ENCODE results near the gene TICAM1. TPM values are rescaled to one million over a fixed set of nuclear protein-coding genes. Genes with fewer than 3 reads are reported as not detected.
A peak's percentile ranks its signal among the peaks of the same experiment; 100 is the strongest.

The TICAM1 gene
- total RNA-seq, 1 donor from 2014 or later: 39.4 TPM

- Mint-ChIP-seq H3K36me3 (ENCODE audit: low read depth) (peaks cover 2% of the 10 kb centered on the region), H3K4me1 (peaks cover 6% of the 10 kb centered on the region), H3K27ac (no peak overlapping the region), H3K4me3 (no peak overlapping the region), H3K27me3 (peaks cover 32% of the 10 kb centered on the region), H3K9me3 (peaks cover 5% of the 10 kb centered on the region)
- intact Hi-C loops (cut with micrococcal nuclease): no loop called here
- ChIA-PET POLR2A (interaction anchor here (0.6 kb wide), 1 partner anchor 251 kb away, joined by 4 read pairs; no protein-coding TSS in a partner anchor), CTCF (no interaction called here)
- TF ChIP-seq CTCF (IDR thresholded peaks at IDR 0.05): no peak
- DNase-seq (no peak), ATAC-seq (ENCODE audit: low read depth) (no peak)
Observed at GRCh38 chr19:4776436-4777211, 54.9 kb downstream of the TICAM1 start.

- TF ChIP-seq CTCF (IDR thresholded peaks at IDR 0.05): no peak
- Mint-ChIP-seq H3K4me1 (peaks cover 6% of the 10 kb centered on the region), H3K9me3 (peaks cover 2% of the 10 kb centered on the region), H3K27ac (no peak overlapping the region), H3K27me3 (peaks cover 32% of the 10 kb centered on the region), H3K36me3 (ENCODE audit: low read depth) (no peaks in the 10 kb centered on the region), H3K4me3 (no peak overlapping the region)
- DNase-seq: no peak
- ChIA-PET CTCF (no interaction called here), POLR2A (no interaction called here)
- ATAC-seq (ENCODE audit: low read depth): no peak
- intact Hi-C loops (cut with micrococcal nuclease): no loop called here
Observed at GRCh38 chr19:4775627-4776152, 55.8 kb downstream of the TICAM1 start.

GRCh38 chr19:4774136-4774535 lies 57.4 kb downstream of the TICAM1 start:
- Mint-ChIP-seq H3K4me1 (peaks cover 6% of the 10 kb centered on the region), H3K27me3 (peaks cover 32% of the 10 kb centered on the region), H3K27ac (no peak overlapping the region), H3K36me3 (ENCODE audit: low read depth) (no peaks in the 10 kb centered on the region), H3K9me3 (peaks cover 2% of the 10 kb centered on the region), H3K4me3 (no peak overlapping the region)
- TF ChIP-seq CTCF (IDR thresholded peaks at IDR 0.05): no peak
- no peak for DNase-seq
- intact Hi-C loops (cut with micrococcal nuclease): no loop called here
- peak; percentile 28 for ATAC-seq (ENCODE audit: low read depth)
- CTCF ChIA-PET: no interaction called here
- POLR2A ChIA-PET: interaction anchor here (0.7 kb wide), 1 partner anchor 204 kb away, joined by 3 read pairs; no protein-coding TSS in a partner anchor

- Mint-ChIP-seq H3K27ac (no peak overlapping the region), H3K36me3 (ENCODE audit: low read depth) (no peaks in the 10 kb centered on the region), H3K27me3 (peaks cover 35% of the 10 kb centered on the region), H3K4me1 (peaks cover 6% of the 10 kb centered on the region), H3K4me3 (no peak overlapping the region), H3K9me3 (peaks cover 2% of the 10 kb centered on the region)
- ATAC-seq (ENCODE audit: low read depth): no peak
- ChIA-PET CTCF (no interaction called here), POLR2A (no interaction called here)
- intact Hi-C loops (cut with micrococcal nuclease): no loop called here
- TF ChIP-seq CTCF (IDR thresholded peaks at IDR 0.05): no peak
- no peak for DNase-seq
Observed at GRCh38 chr19:4773047-4773640, 58.4 kb downstream of the TICAM1 start.

GRCh38 chr19:4772566-4772965 lies 58.9 kb downstream of the TICAM1 start:
- CTCF ChIA-PET: no interaction called here
- Mint-ChIP-seq H3K9me3 (peaks cover 2% of the 10 kb centered on the region), H3K27me3 (peaks cover 37% of the 10 kb centered on the region), H3K4me1 (peaks cover 6% of the 10 kb centered on the region), H3K4me3 (no peak overlapping the region), H3K36me3 (ENCODE audit: low read depth) (no peaks in the 10 kb centered on the region), H3K27ac (no peak overlapping the region)
- no peak for TF ChIP-seq CTCF (IDR thresholded peaks at IDR 0.05)
- intact Hi-C loops (cut with micrococcal nuclease): no loop called here
- POLR2A ChIA-PET: no interaction called here
- DNase-seq: no peak
- no peak for ATAC-seq (ENCODE audit: low read depth)
